ENCODE data around the gene CIT. TPM values are rescaled to one million over a fixed set of nuclear protein-coding genes. Genes with fewer than 3 reads are reported as not detected.

Gene CIT
- total RNA-seq, 1 experiment from 2014 or later: 67.9 TPM

GRCh38 chr12:119692997-119693396, 184.1 kb downstream of the CIT start:
- peaks cover 2% of the 10 kb centered on the region for H3K36me3 ChIP-seq (ENCODE audit: control insufficient read depth, insufficient read depth, low read length)
- H3K4me1 ChIP-seq (ENCODE audit: control insufficient read depth, insufficient read depth, low read length): peaks cover 3% of the 10 kb centered on the region; the same call in 1 of the 2 replicates
- no peak; the same call in 1 of the 2 replicates for ATAC-seq
- no peaks in the 10 kb centered on the region for H3K27me3 ChIP-seq (ENCODE audit: control insufficient read depth, insufficient read depth, low read length)
- ChIA-PET CTCF (no interaction called here), POLR2A (no interaction called here)
- in situ Hi-C loops (cut with HindIII; ENCODE audit: low pct_unique_long_range_greater_than_20kb, low sequenced_read_pairs): no loop called here
- H3K4me3 ChIP-seq (ENCODE audit: low read depth in 2 of 2, low read length in 2 of 2): no peak overlapping the region
- intact Hi-C loops (cut with micrococcal nuclease; ENCODE audit: unreplicated experiment): no loop called here
- TF ChIP-seq TCF7L2 (IDR thresholded peaks at IDR 0.05; ENCODE audit: low read depth, low read length) (0 out of 2 replicates have a peak, but pooled peaks have one; percentile 48), REST (IDR thresholded peaks at IDR 0.05; ENCODE audit: insufficient read depth in 1 of 2, low read depth in 2 of 2, low read length in 1 of 2) (no peak)
- no TSS peak for BruUV-seq (replicated peaks)
- no peaks in the 10 kb centered on the region for H3K9me3 ChIP-seq (ENCODE audit: control insufficient read depth, insufficient read depth, low read depth, low read length)
- no peak overlapping the region for H3K27ac ChIP-seq (ENCODE audit: low read length)
- no peak for DNase-seq (ENCODE audit: low read depth, low spot score)

GRCh38 chr12:119692410-119692809, 184.7 kb downstream of the CIT start:
- intact Hi-C loops (cut with micrococcal nuclease; ENCODE audit: unreplicated experiment) (no loop called here), in situ Hi-C loops (cut with HindIII; ENCODE audit: low pct_unique_long_range_greater_than_20kb, low sequenced_read_pairs) (no loop called here)
- TF ChIP-seq TCF7L2 (IDR thresholded peaks at IDR 0.05; ENCODE audit: low read depth, low read length): no peak
- no peak for TF ChIP-seq CTCF (IDR thresholded peaks at IDR 0.05)
- POLR2A ChIA-PET: no interaction called here
- peaks cover 3% of the 10 kb centered on the region; the same call in 1 of the 2 replicates for H3K4me1 ChIP-seq (ENCODE audit: control insufficient read depth, insufficient read depth, low read length)
- H3K36me3 ChIP-seq (ENCODE audit: control insufficient read depth, insufficient read depth, low read length): no peaks in the 10 kb centered on the region; the same call in none of the 2 replicates
- no peaks in the 10 kb centered on the region for H3K9me3 ChIP-seq (ENCODE audit: control insufficient read depth, insufficient read depth, low read depth, low read length)
- no peaks in the 10 kb centered on the region for H3K27me3 ChIP-seq (ENCODE audit: control insufficient read depth, insufficient read depth, low read length)
- DNase-seq (ENCODE audit: low read depth, low spot score): no peak
- CTCF ChIA-PET: no interaction called here
- ATAC-seq: no peak
- H3K27ac ChIP-seq (ENCODE audit: low read length): no peak overlapping the region
- H3K4me3 ChIP-seq (ENCODE audit: low read depth in 2 of 2, low read length in 2 of 2): no peak overlapping the region
- no TSS peak for BruUV-seq (replicated peaks)

GRCh38 chr12:119691202-119691810, 185.8 kb downstream of the CIT start:
- ATAC-seq (no peak), DNase-seq (ENCODE audit: low read depth, low spot score) (no peak)
- no peak overlapping the region for H3K4me3 ChIP-seq (ENCODE audit: low read depth in 2 of 2, low read length in 2 of 2)
- peaks cover 3% of the 10 kb centered on the region; the same call in 1 of the 2 replicates for H3K4me1 ChIP-seq (ENCODE audit: control insufficient read depth, insufficient read depth, low read length)
- TF ChIP-seq POLR2AphosphoS5 (IDR thresholded peaks at IDR 0.05; ENCODE audit: low read depth, low read length) (no peak), CTCF (IDR thresholded peaks at IDR 0.05) (no peak)
- H3K27ac ChIP-seq (ENCODE audit: low read length): no peak overlapping the region
- CTCF ChIA-PET: no interaction called here
- no peaks in the 10 kb centered on the region for H3K27me3 ChIP-seq (ENCODE audit: control insufficient read depth, insufficient read depth, low read length)
- H3K9me3 ChIP-seq (ENCODE audit: control insufficient read depth, insufficient read depth, low read depth, low read length): no peaks in the 10 kb centered on the region
- no peaks in the 10 kb centered on the region; the same call in 1 of the 2 replicates for H3K36me3 ChIP-seq (ENCODE audit: control insufficient read depth, insufficient read depth, low read length)
- POLR2A ChIA-PET: no interaction called here
- intact Hi-C loops (cut with micrococcal nuclease; ENCODE audit: unreplicated experiment) (no loop called here), in situ Hi-C loops (cut with HindIII; ENCODE audit: low pct_unique_long_range_greater_than_20kb, low sequenced_read_pairs) (no loop called here)
- no TSS peak for BruUV-seq (replicated peaks)
